IMR-90 (cell line): ENCODE data around the gene NAA38. TPM values are rescaled to one million over a fixed set of nuclear protein-coding genes. Genes with fewer than 3 reads are reported as not detected.

Experiments
- ATAC-seq: fragments of 200-7000 bp; cut with Tn5 transposase; 2 replicates; pipeline ENCODE4 v1.9.1; 2020; ENCODE audit warnings: low read depth, mild to moderate bottlenecking, moderate library complexity
- BruUV-seq: library from RNA; stranded (reverse); fragments of 400-500 nt; replicated peaks from 2 replicates; lab custom pipeline; 2021; lab: Mats Ljungman, UMichigan
- CTCF ChIA-PET: fragments of 300-600 bp; formaldehyde crosslinking; extraction: SDS; loops from one replicate; lab custom pipeline; 2021; ENCODE audit warnings: antibody characterized with exemption; lab: Yijun Ruan, JAX
- POLR2A ChIA-PET: fragments of 300-600 bp; sonication (Branson Sonifier 250); formaldehyde crosslinking; loops from one replicate; lab custom pipeline; 2022; ENCODE audit warnings: antibody characterized with exemption; ENCODE audit not compliant: unreplicated experiment; lab: Charles Lee
- DNase-seq: peaks from one replicate; pipeline ENCODE4 v3.0.0; 2013
- H2AFZ ChIP-seq: replicated peaks from 2 replicates; pipeline ENCODE3; 2013; ENCODE audit warnings: low read length, mild to moderate bottlenecking; ENCODE audit not compliant: poor library complexity
- H2AK5ac ChIP-seq: 2 replicates; pipeline ENCODE4 v1.6.1; 2013; ENCODE audit warnings: low read depth, low read length, inconsistent platforms
- H2AK9ac ChIP-seq: replicated peaks from 2 replicates; pipeline ENCODE3; 2013; ENCODE audit warnings: mild to moderate bottlenecking, low read depth, low read length, moderate library complexity; ENCODE audit not compliant: poor library complexity
- H2BK120ac ChIP-seq: 2 replicates; pipeline ENCODE4 v1.6.1; 2013; ENCODE audit warnings: low read depth, low read length, inconsistent platforms
- H2BK15ac ChIP-seq: 3 replicates; pipeline ENCODE4 v1.6.1; 2013; ENCODE audit warnings: low read depth, low read length, inconsistent platforms
- H2BK20ac ChIP-seq: 2 replicates; pipeline ENCODE4 v1.6.1; 2013; ENCODE audit warnings: low read depth, mild to moderate bottlenecking, inconsistent platforms, low read length, moderate library complexity
- H2BK5ac ChIP-seq: 2 replicates; pipeline ENCODE4 v1.6.1; 2013; ENCODE audit warnings: mild to moderate bottlenecking, low read depth, low read length, inconsistent platforms; ENCODE audit not compliant: poor library complexity, severe bottlenecking
- H3K14ac ChIP-seq: replicated peaks from 2 replicates; pipeline ENCODE4 v1.6.1; 2013; ENCODE audit warnings: low read depth, low read length, inconsistent platforms
- H3K18ac ChIP-seq: 2 replicates; pipeline ENCODE4 v1.6.1; 2013; ENCODE audit warnings: low read depth, low read length, control low read depth
- H3K23ac ChIP-seq: 2 replicates; pipeline ENCODE4 v1.6.1; 2013; ENCODE audit warnings: low read depth, low read length, inconsistent platforms
- H3K27ac ChIP-seq: 2 replicates; pipeline ENCODE4 v1.5.1; 2013; ENCODE audit warnings: mild to moderate bottlenecking, control low read depth, low read length; ENCODE audit not compliant: insufficient read depth
- H3K27me3 ChIP-seq: 2 replicates; pipeline ENCODE4 v1.6.1; 2013; ENCODE audit warnings: low read length; ENCODE audit not compliant: control insufficient read depth, insufficient read depth
- H3K36me3 ChIP-seq: 2 replicates; pipeline ENCODE4 v1.6.1; 2013; ENCODE audit warnings: low read length, mixed read lengths; ENCODE audit not compliant: control insufficient read depth, insufficient read depth
- H3K4ac ChIP-seq: 2 replicates; pipeline ENCODE4 v1.6.1; 2013; ENCODE audit warnings: low read depth, low read length, inconsistent platforms
- H3K4me1 ChIP-seq: 2 replicates; pipeline ENCODE4 v1.6.1; 2013; ENCODE audit warnings: low read length, mixed read lengths; ENCODE audit not compliant: control insufficient read depth, insufficient read depth
- H3K4me2 ChIP-seq: 2 replicates; pipeline ENCODE4 v1.6.1; 2013; ENCODE audit warnings: low read depth, mild to moderate bottlenecking, control low read depth, low read length, moderate library complexity
- H3K4me3 ChIP-seq: 2 replicates; pipeline ENCODE4 v1.5.1; 2013; ENCODE audit warnings: low read depth, mild to moderate bottlenecking, control low read depth, low read length, moderate library complexity; ENCODE audit not compliant: insufficient read depth
- H3K56ac ChIP-seq: 2 replicates; pipeline ENCODE4 v1.6.1; 2013; ENCODE audit warnings: low read length, inconsistent platforms; ENCODE audit not compliant: insufficient read depth; ENCODE audit errors: extremely low read depth
- H3K79me1 ChIP-seq, 2 experiments: 2 replicates each; pipeline ENCODE4 v1.6.1; 2013; ENCODE audit warnings: low read length in 2 of 2, inconsistent platforms in 1 of 2, low read depth in 1 of 2
- H3K9ac ChIP-seq: 2 replicates; pipeline ENCODE4 v1.6.1; 2013; ENCODE audit warnings: low read depth, low read length, control low read depth
- H3K9me1 ChIP-seq: 2 replicates; pipeline ENCODE4 v1.6.1; 2013; ENCODE audit warnings: low read length, inconsistent platforms; ENCODE audit not compliant: insufficient read depth
- H3K9me3 ChIP-seq: 2 replicates; pipeline ENCODE4 v1.6.1; 2013; ENCODE audit warnings: low read length; ENCODE audit not compliant: control insufficient read depth, insufficient read depth
- H4K20me1 ChIP-seq: 2 replicates; pipeline ENCODE4 v1.6.1; 2013; ENCODE audit warnings: low read length, inconsistent platforms; ENCODE audit not compliant: insufficient read depth
- H4K5ac ChIP-seq: 2 replicates; pipeline ENCODE4 v1.6.1; 2013; ENCODE audit warnings: mild to moderate bottlenecking, low read depth, low read length, control low read depth
- H4K8ac ChIP-seq, 2 experiments: 2 replicates each; pipeline ENCODE4 v1.6.1; 2013; ENCODE audit warnings: low read depth in 2 of 2, low read length in 2 of 2, control low read depth in 1 of 2, inconsistent platforms in 1 of 2
- H4K91ac ChIP-seq: 2 replicates; pipeline ENCODE4 v1.6.1; 2013; ENCODE audit warnings: low read depth, low read length, inconsistent platforms; ENCODE audit not compliant: insufficient read depth
- BHLHE40 ChIP-seq: fragments of 150-350 bp; IDR thresholded peaks from 2 replicates; pipeline ENCODE4 v1.6.1; 2016; ENCODE audit warnings: mild to moderate bottlenecking, low read depth, low read length
- CHD1 ChIP-seq: IDR thresholded peaks from 2 replicates; pipeline ENCODE4 v1.6.1; 2012; ENCODE audit warnings: low read depth, low read length, improper control_type of control experiment
- ELK1 ChIP-seq: fragments of 150-350 bp; IDR thresholded peaks from 2 replicates; pipeline ENCODE4 v1.6.1; 2016; ENCODE audit warnings: low read depth, mild to moderate bottlenecking, low read length, moderate library complexity, borderline replicate concordance
- FOS ChIP-seq: fragments of 150-350 bp; IDR thresholded peaks from 2 replicates; pipeline ENCODE4 v1.6.1; 2016; ENCODE audit warnings: low read depth, low read length
- MAFK ChIP-seq: IDR thresholded peaks from 2 replicates; pipeline ENCODE4 v1.6.1; 2012; ENCODE audit warnings: low read depth, low read length, improper control_type of control experiment
- MAZ ChIP-seq: IDR thresholded peaks from 2 replicates; pipeline ENCODE4 v1.6.1; 2012; ENCODE audit warnings: low read depth, mild to moderate bottlenecking, low read length, improper control_type of control experiment, moderate library complexity, borderline replicate concordance
- MXI1 ChIP-seq: IDR thresholded peaks from 2 replicates; pipeline ENCODE4 v1.6.1; 2012; ENCODE audit warnings: low read depth, mild to moderate bottlenecking, low read length, moderate library complexity, borderline replicate concordance
- NFE2L2 ChIP-seq: fragments of 150-350 bp; IDR thresholded peaks from 2 replicates; pipeline ENCODE4 v1.6.1; 2016; ENCODE audit warnings: low read depth, mild to moderate bottlenecking, low read length
- POLR2A ChIP-seq: IDR thresholded peaks from 2 replicates; pipeline ENCODE4 v1.6.1; 2012; ENCODE audit warnings: mild to moderate bottlenecking, low read depth, low read length
- RAD21 ChIP-seq: IDR thresholded peaks from 2 replicates; pipeline ENCODE4 v1.6.1; 2012; ENCODE audit warnings: low read length, improper control_type of control experiment
- RCOR1 ChIP-seq: IDR thresholded peaks from 2 replicates; pipeline ENCODE4 v1.6.1; 2012; ENCODE audit warnings: mild to moderate bottlenecking, low read length, improper control_type of control experiment; ENCODE audit not compliant: insufficient replicate concordance
- USF2 ChIP-seq: fragments of 150-350 bp; IDR thresholded peaks from 2 replicates; pipeline ENCODE4 v1.6.1; 2017; ENCODE audit warnings: mild to moderate bottlenecking, antibody characterized with exemption, low read length, low read depth
- WGBS, 2 experiments: methylation state at CpG; one replicate each; pipeline versions ENCODE4 v1.1.5 to v1.1.7; 2013; ENCODE audit warnings: missing lambda C conversion rate in 2 of 2; ENCODE audit not compliant: insufficient read length in 1 of 2; ENCODE audit errors: extremely low coverage in 2 of 2; 5-methylcytosine and 5-hydroxymethylcytosine counted together
- dilution Hi-C: fragments of 300-500 bp; cut with HindIII; formaldehyde crosslinking; loops from one replicate; pipeline ENCODE4 v1.14.3; 2018; ENCODE audit warnings: low sequenced_read_pairs; ENCODE audit not compliant: unreplicated experiment
- in situ Hi-C: fragments of 300-500 bp; cut with MboI; formaldehyde crosslinking; loops from 3 replicates; pipeline ENCODE4 v1.14.3; 2019; ENCODE audit warnings: low sequenced_read_pairs, inconsistent platforms, mixed read lengths
- intact Hi-C: fragments of 100-400 bp; cut with micrococcal nuclease; formaldehyde crosslinking; loops from 2 replicates; pipeline ENCODE4 v1.10.0; 2022
- polyA plus RNA-seq, 3 experiments: library from polyadenylated mRNA; depleted of rRNA; stranded (reverse); fragments of >200 nt; gene quantifications; 2 replicates each; pipeline ENCODE4 v1.2.3, GENCODE V29; 2012; ENCODE audit warnings: low replicate concordance in 1 of 3
- total RNA-seq: library from RNA; depleted of rRNA; stranded (reverse); fragments of >200 nt; gene quantifications from 2 replicates; pipeline ENCODE4 v1.2.3, GENCODE V29; 2012
- TF ChIP-seq, protein P1 (sequence below): conservative IDR thresholded peaks from 2 replicates; pipeline ENCODE4 v1.5.1; 2012; ENCODE audit warnings: mild to moderate bottlenecking, low read depth, low read length, improper control_type of control experiment

Gene NAA38
- total and polyA plus RNA-seq, 2 of the 4 experiments (the other 2 are of a cell fraction) = 40.7 to 76.8 TPM

GRCh38 chr17:7841396-7841914 lies 15.9 kb downstream of the NAA38 start:
- peak overlapping the region; percentile 74 for H3K9ac ChIP-seq
- H2BK15ac ChIP-seq = peak overlapping the region; percentile 51; the same call in 2 of the 3 replicates
- H3K4ac ChIP-seq = peak overlapping the region; percentile 93
- H2AK9ac ChIP-seq = peak overlapping the region; percentile 98
- peak overlapping the region; percentile 90 for H2BK5ac ChIP-seq
- H2AFZ ChIP-seq = peak overlapping the region; percentile 94
- DNase-seq (peak; percentile 91), ATAC-seq (peak; percentile 40)
- H4K5ac ChIP-seq = no peak overlapping the region
- peak overlapping the region; percentile 79 to 91; a peak in 2 of 4 replicates for H4K8ac ChIP-seq
- CTCF ChIA-PET = interaction anchor here (1.2 kb wide), 1 partner anchor 72 kb away, joined by 3 read pairs; no protein-coding TSS in a partner anchor
- peaks cover 19 to 86% of the 10 kb centered on the region in 2 experiments for H3K79me1 ChIP-seq
- peak overlapping the region; percentile 80 for H2AK5ac ChIP-seq
- H3K56ac ChIP-seq = no peak overlapping the region
- POLR2A ChIA-PET = no interaction called here
- H3K23ac ChIP-seq = peak overlapping the region; percentile 29
- peak; percentile 79 for TF ChIP-seq BHLHE40
- TF ChIP-seq MXI1 = peak; percentile 60; the same call in 1 of the 2 replicates
- TF ChIP-seq, protein P1, sequence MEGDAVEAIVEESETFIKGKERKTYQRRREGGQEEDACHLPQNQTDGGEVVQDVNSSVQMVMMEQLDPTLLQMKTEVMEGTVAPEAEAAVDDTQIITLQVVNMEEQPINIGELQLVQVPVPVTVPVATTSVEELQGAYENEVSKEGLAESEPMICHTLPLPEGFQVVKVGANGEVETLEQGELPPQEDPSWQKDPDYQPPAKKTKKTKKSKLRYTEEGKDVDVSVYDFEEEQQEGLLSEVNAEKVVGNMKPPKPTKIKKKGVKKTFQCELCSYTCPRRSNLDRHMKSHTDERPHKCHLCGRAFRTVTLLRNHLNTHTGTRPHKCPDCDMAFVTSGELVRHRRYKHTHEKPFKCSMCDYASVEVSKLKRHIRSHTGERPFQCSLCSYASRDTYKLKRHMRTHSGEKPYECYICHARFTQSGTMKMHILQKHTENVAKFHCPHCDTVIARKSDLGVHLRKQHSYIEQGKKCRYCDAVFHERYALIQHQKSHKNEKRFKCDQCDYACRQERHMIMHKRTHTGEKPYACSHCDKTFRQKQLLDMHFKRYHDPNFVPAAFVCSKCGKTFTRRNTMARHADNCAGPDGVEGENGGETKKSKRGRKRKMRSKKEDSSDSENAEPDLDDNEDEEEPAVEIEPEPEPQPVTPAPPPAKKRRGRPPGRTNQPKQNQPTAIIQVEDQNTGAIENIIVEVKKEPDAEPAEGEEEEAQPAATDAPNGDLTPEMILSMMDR = peak; percentile 34; the same call in 1 of the 2 replicates
- peak; percentile 83 for TF ChIP-seq RCOR1
- peak; percentile 92 for TF ChIP-seq USF2
- TF ChIP-seq MAZ = peak; percentile 74; the same call in 1 of the 2 replicates
- peak; percentile 88 for TF ChIP-seq FOS
- no peak for TF ChIP-seq ELK1
- no peak for TF ChIP-seq MAFK
- TF ChIP-seq POLR2A = peak; percentile 69
- peak; percentile 27; the same call in 1 of the 2 replicates for TF ChIP-seq RAD21
- TF ChIP-seq NFE2L2 = no peak; the same call in 1 of the 2 replicates
- no peak for TF ChIP-seq CHD1
- H3K9me1 ChIP-seq = peaks cover 9% of the 10 kb centered on the region; the same call in 1 of the 2 replicates
- no TSS peak for BruUV-seq
- peak overlapping the region; percentile 79 for H3K14ac ChIP-seq
- dilution Hi-C loops (no loop called here), in situ Hi-C loops (no loop called here), intact Hi-C loops (loop anchor here (5.0 kb wide), 1 partner anchor 269 kb away; no protein-coding TSS in a partner anchor)
- peak overlapping the region; percentile 90 for H3K27ac ChIP-seq
- H3K36me3 ChIP-seq = peaks cover 19% of the 10 kb centered on the region; the same call in 1 of the 2 replicates
- no peaks in the 10 kb centered on the region for H3K27me3 ChIP-seq
- peak overlapping the region; percentile 71 for H3K4me3 ChIP-seq
- 2% methylated on average over 14 of the region's 34 CpGs; no CpG with 5 or more reads in 1 of the 2 experiments for WGBS, 2 experiments
- H2BK120ac ChIP-seq = peak overlapping the region; percentile 91
- peaks cover 73% of the 10 kb centered on the region for H4K20me1 ChIP-seq
- peak overlapping the region; percentile 89; the same call in 1 of the 2 replicates for H4K91ac ChIP-seq
- peak overlapping the region; percentile 93 for H3K4me2 ChIP-seq
- H3K18ac ChIP-seq = no peak overlapping the region
- 0 out of 2 replicates have a peak overlapping the region, but pooled peaks have one; percentile 42 for H2BK20ac ChIP-seq
- peaks cover 25% of the 10 kb centered on the region for H3K4me1 ChIP-seq
- no peaks in the 10 kb centered on the region for H3K9me3 ChIP-seq
